ENCODE measurements around the gene ADAM12. TPM values are rescaled to one million over a fixed set of nuclear protein-coding genes. Genes with fewer than 3 reads are reported as not detected.
"Not testable (repeated sequence)": the region's sequence is repeated elsewhere in the genome, so short reads cannot be mapped to it uniquely, and the experiment has no call there.

ADAM12 gene
- total RNA-seq, 2 experiments from 2014 or later, result 0.36 to 0.97 TPM

DNA sequence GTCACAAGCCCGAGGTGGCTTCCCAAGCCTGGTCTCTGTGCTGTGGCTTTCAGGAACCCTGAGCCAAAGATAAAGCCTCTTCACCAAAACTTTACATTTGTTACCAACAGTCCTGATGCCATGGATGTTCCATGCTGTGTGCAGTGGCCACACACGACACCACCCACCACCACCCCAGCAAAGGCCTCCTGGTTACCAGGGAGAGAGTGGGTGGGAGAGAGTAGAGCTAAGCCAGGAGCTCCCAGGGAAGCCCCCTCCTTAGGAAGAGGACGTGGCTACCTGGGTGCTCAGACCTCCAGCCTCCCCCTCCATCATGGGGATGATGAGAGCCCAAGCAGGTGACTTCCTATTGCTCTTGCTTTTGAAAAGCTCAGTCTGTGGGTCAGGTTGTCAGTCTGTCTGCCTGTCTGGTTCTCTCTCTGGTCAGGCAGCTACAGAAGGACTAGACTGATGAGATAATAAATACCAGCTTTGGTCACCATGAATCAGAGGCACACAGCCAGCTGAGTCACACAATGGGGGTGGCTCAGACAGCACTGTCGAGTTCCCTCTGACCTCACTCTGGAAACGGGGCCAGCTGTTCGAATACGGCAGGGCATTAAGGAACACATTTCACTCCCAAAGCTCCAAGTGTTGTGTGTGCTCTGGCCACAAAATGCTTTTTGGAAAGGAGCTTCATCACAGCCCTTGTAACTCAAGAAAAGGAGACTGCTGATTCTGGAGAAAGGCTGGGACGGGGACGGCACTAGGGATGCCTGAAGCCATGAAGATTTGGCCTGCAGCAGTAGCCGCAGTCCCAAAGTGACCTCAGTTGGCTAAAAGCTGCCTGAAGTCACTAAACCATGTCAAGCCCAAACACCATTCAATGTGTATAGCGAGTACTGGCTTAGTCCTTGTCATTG lies 325.9 kb downstream of the ADAM12 start:
- POLR2A ChIA-PET, result no interaction called here
- Mint-ChIP-seq H3K4me3 (no peak overlapping the region), H3K27me3 (no peaks in the 10 kb centered on the region), H3K36me3 (no peaks in the 10 kb centered on the region), H3K9me3 (no peaks in the 10 kb centered on the region), H3K27ac (no peak overlapping the region), H3K4me1 (ENCODE audit: low read depth) (no peaks in the 10 kb centered on the region)
- CTCF ChIA-PET, result no interaction called here
- intact Hi-C loops (cut with micrococcal nuclease), result no loop called here
- DNase-seq, result no peak

DNA sequence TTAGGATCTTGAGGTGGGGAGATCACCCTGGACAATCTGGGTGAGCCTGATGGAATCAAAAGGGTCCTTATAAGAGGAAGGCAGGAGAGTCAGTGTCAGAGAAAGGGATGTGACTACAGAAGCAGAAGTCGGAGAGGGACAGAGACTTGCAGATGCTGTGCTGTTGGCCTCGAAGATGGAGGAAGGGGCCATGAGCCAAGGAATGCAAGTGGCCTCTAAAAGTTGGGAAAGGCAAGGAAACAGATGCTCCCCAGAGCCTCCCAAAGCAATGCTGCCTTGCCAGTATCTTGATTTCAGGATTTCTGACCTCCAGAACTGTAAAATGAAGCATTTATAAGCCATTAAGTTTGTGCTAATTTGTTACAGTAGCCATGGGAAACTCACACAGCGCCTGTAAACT lies 326.8 kb downstream of the ADAM12 start:
- Mint-ChIP-seq H3K9me3 (no peaks in the 10 kb centered on the region), H3K36me3 (no peaks in the 10 kb centered on the region), H3K27me3 (no peaks in the 10 kb centered on the region), H3K27ac (no peak overlapping the region), H3K4me3 (no peak overlapping the region), H3K4me1 (ENCODE audit: low read depth) (no peaks in the 10 kb centered on the region)
- ChIA-PET CTCF (no interaction called here), POLR2A (no interaction called here)
- no peak for DNase-seq
- intact Hi-C loops (cut with micrococcal nuclease), result no loop called here

DNA sequence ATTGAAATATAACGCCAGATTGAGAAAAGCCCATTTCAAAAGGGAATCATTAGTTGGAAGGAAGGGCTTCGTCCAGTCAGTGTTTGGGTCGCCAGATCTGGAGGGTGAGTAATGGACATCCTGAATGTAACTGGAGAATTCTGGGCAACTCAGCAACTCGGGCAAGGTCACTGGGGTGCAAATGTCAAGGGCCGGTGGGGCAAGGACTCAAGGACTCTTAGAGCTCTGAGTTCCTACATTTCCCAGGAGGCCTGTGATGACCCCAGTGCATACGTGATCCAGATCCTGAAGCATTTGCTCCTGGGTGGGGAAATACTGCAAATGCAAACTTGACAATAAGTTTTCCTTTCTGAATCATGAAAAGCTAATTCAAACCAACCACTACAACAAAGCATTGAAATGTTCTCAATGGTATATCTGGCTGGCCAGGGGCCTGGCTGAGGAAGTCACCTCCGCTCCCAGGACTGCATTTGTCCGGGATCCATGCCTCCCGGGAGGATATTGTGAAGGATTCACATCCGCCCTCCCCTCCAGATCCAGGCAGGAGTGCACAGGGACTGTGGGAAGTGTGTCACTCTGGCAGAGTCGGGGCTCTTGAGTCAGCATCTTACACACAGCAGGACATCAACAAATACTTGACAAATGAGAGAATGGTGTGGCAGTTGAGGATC lies 327.9 kb downstream of the ADAM12 start:
- POLR2A ChIA-PET, result no interaction called here
- no peaks in the 10 kb centered on the region for H3K27me3 Mint-ChIP-seq
- no peaks in the 10 kb centered on the region for H3K9me3 Mint-ChIP-seq
- no peaks in the 10 kb centered on the region for H3K36me3 Mint-ChIP-seq
- no peak overlapping the region for H3K27ac Mint-ChIP-seq
- intact Hi-C loops (cut with micrococcal nuclease), result no loop called here
- CTCF ChIA-PET, result no interaction called here
- H3K4me3 Mint-ChIP-seq, result no peak overlapping the region
- H3K4me1 Mint-ChIP-seq (ENCODE audit: low read depth), result no peaks in the 10 kb centered on the region
- no peak for DNase-seq

GRCh38 chr10:126059076-126059826 lies 329.0 kb downstream of the ADAM12 start:
- intact Hi-C loops (cut with micrococcal nuclease), result no loop called here
- ChIA-PET CTCF (no interaction called here), POLR2A (no interaction called here)
- Mint-ChIP-seq H3K36me3 (no peaks in the 10 kb centered on the region), H3K9me3 (no peaks in the 10 kb centered on the region), H3K4me3 (no peak overlapping the region), H3K4me1 (ENCODE audit: low read depth) (no peaks in the 10 kb centered on the region), H3K27me3 (no peaks in the 10 kb centered on the region), H3K27ac (no peak overlapping the region)
- DNase-seq, result no peak

DNA sequence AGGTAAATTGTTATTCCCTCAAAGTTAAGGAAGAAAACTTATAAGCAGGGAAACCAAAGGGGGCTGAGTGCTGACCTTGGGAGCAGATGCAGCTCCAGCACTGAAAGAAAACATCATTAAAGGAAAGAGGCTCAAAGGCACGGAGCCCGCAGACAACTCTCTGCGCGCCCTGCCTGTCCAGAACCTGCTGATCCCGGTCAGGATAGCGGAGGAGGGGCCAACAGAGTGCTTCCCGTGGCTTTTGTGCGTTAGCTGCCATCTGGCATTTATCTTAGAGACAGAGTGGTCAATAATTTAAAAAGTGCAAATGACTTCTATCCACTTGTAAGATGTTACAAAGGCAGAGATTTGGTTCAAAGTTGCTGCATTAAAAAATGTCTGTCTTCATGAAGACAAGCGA lies 329.8 kb downstream of the ADAM12 start:
- Mint-ChIP-seq H3K27me3 (no peaks in the 10 kb centered on the region), H3K36me3 (no peaks in the 10 kb centered on the region), H3K4me1 (ENCODE audit: low read depth) (no peaks in the 10 kb centered on the region), H3K4me3 (no peak overlapping the region), H3K27ac (no peak overlapping the region), H3K9me3 (no peaks in the 10 kb centered on the region)
- intact Hi-C loops (cut with micrococcal nuclease), result no loop called here
- ChIA-PET CTCF (no interaction called here), POLR2A (no interaction called here)
- DNase-seq, result no peak

DNA sequence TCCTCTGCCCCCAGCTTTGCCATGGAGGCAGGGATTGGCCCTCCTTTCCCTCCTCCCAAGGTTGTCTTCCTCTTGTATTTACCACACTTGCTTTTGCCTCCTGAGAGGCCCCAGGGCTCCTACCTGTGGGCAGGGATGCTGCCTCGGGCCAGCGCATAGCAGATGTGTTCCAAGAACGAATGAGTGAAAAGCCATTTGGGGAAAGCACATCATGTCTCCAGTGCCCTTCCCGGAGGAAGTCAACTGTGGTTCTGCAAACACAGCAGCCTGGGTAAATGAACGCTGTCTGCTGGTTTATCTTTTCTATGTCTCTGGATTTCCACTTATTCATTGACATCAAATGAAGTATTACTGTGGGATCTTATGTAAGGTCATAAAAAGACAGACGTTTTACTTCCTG lies 330.2 kb downstream of the ADAM12 start:
- Mint-ChIP-seq H3K9me3 (no peaks in the 10 kb centered on the region), H3K4me3 (no peak overlapping the region), H3K36me3 (no peaks in the 10 kb centered on the region), H3K4me1 (ENCODE audit: low read depth) (no peaks in the 10 kb centered on the region), H3K27ac (no peak overlapping the region), H3K27me3 (no peaks in the 10 kb centered on the region)
- CTCF ChIA-PET, result no interaction called here
- intact Hi-C loops (cut with micrococcal nuclease), result no loop called here
- DNase-seq, result no peak
- POLR2A ChIA-PET, result no interaction called here

DNA sequence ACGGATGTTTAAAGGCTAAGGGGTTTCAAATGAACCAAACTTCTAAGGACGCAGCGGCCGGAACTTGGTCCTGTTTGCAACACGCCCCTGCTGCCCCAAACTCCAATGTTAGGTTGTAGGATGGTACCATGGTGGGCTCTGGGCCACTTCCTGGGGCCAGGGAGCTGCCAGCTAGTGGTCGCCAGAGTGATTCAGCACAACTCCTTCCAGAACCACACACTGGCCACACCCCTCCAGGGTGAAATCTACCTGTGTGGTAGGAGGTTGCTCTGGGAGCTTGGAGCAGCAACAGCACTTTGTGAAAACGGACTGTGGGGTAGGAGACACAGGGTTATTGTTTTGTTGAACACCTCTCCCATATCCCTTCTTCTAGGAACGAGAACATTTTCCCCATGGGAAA lies 330.8 kb downstream of the ADAM12 start:
- CTCF ChIA-PET, result no interaction called here

GRCh38 chr10:126054191-126054590 lies 334.1 kb downstream of the ADAM12 start:
- Mint-ChIP-seq H3K27me3 (no peaks in the 10 kb centered on the region), H3K4me3 (no peak overlapping the region), H3K4me1 (ENCODE audit: low read depth) (no peaks in the 10 kb centered on the region), H3K27ac (no peak overlapping the region), H3K36me3 (no peaks in the 10 kb centered on the region), H3K9me3 (no peaks in the 10 kb centered on the region)
- intact Hi-C loops (cut with micrococcal nuclease), result no loop called here
- POLR2A ChIA-PET, result no interaction called here
- CTCF ChIA-PET, result no interaction called here
- DNase-seq, result no peak

More for the DNA sequence above, 330.8 kb downstream of the ADAM12 start:
- H3K27ac Mint-ChIP-seq, result no peak overlapping the region
- no peaks in the 10 kb centered on the region for H3K27me3 Mint-ChIP-seq
- intact Hi-C loops (cut with micrococcal nuclease), result no loop called here
- no peaks in the 10 kb centered on the region for H3K36me3 Mint-ChIP-seq
- H3K9me3 Mint-ChIP-seq, result no peaks in the 10 kb centered on the region
- H3K4me3 Mint-ChIP-seq, result no peak overlapping the region
- no peaks in the 10 kb centered on the region for H3K4me1 Mint-ChIP-seq (ENCODE audit: low read depth)
- POLR2A ChIA-PET, result no interaction called here
- no peak for DNase-seq

GRCh38 chr10:126052171-126052570 lies 336.1 kb downstream of the ADAM12 start:
- DNase-seq, result no peak
- no peak overlapping the region for H3K27ac Mint-ChIP-seq
- no peak overlapping the region for H3K4me3 Mint-ChIP-seq
- H3K27me3 Mint-ChIP-seq, result no peaks in the 10 kb centered on the region
- CTCF ChIA-PET, result no interaction called here
- intact Hi-C loops (cut with micrococcal nuclease), result no loop called here
- POLR2A ChIA-PET, result no interaction called here
- no peaks in the 10 kb centered on the region for H3K36me3 Mint-ChIP-seq
- H3K4me1 Mint-ChIP-seq (ENCODE audit: low read depth), result no peaks in the 10 kb centered on the region
- no peaks in the 10 kb centered on the region for H3K9me3 Mint-ChIP-seq

GRCh38 chr10:126049759-126050700 lies 338.2 kb downstream of the ADAM12 start:
- no peaks in the 10 kb centered on the region for H3K27me3 Mint-ChIP-seq
- ChIA-PET POLR2A (no interaction called here), CTCF (no interaction called here)
- no peak for DNase-seq
- no peak overlapping the region for H3K27ac Mint-ChIP-seq
- H3K4me1 Mint-ChIP-seq (ENCODE audit: low read depth), result no peaks in the 10 kb centered on the region
- no peaks in the 10 kb centered on the region for H3K36me3 Mint-ChIP-seq
- intact Hi-C loops (cut with micrococcal nuclease), result no loop called here
- H3K9me3 Mint-ChIP-seq, result no peaks in the 10 kb centered on the region
- H3K4me3 Mint-ChIP-seq, result no peak overlapping the region

- H3K4me1 Mint-ChIP-seq (ENCODE audit: low read depth); H3K27ac Mint-ChIP-seq; POLR2A ChIA-PET; DNase-seq; H3K36me3 Mint-ChIP-seq; intact Hi-C loops (cut with micrococcal nuclease); CTCF ChIA-PET; H3K27me3 Mint-ChIP-seq; H3K9me3 Mint-ChIP-seq; H3K4me3 Mint-ChIP-seq: not testable (repeated sequence)
Observed at GRCh38 chr10:126047749-126048148, 340.5 kb downstream of the ADAM12 start.

DNA sequence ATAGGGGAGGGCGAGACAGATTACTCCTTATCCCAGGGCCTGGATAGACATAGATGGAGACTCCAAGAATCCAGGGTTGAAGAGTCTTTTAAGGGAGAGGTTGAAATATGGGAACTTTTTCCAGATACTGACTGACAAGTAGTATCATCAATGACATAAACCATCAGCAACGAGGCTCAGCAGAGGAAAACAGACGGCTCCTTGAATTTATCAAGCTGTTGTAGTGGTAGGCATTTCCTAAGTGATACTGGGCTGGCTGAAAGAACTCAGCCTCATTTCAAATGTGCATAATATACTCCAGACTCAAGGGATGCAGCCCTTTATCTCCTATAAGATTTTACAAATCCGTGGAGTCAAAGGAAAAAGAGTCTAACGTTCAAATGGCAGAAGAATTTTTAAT lies 341.4 kb downstream of the ADAM12 start:
- H3K36me3 Mint-ChIP-seq, result no peaks in the 10 kb centered on the region
- DNase-seq, result no peak
- POLR2A ChIA-PET, result no interaction called here
- H3K4me3 Mint-ChIP-seq, result no peak overlapping the region
- CTCF ChIA-PET, result no interaction called here
- H3K27ac Mint-ChIP-seq, result no peak overlapping the region
- H3K27me3 Mint-ChIP-seq, result no peaks in the 10 kb centered on the region
- intact Hi-C loops (cut with micrococcal nuclease), result no loop called here
- H3K9me3 Mint-ChIP-seq, result no peaks in the 10 kb centered on the region
- peaks cover 6% of the 10 kb centered on the region for H3K4me1 Mint-ChIP-seq (ENCODE audit: low read depth)
